Esophagus muscularis mucosa (tissue), 4 donors: Measurements from ENCODE around the gene CBLN1.

Experiments used
- EP300 ChIP-seq: sonication (generic); formaldehyde crosslinking; IDR thresholded peaks from one replicate; pipeline ENCODE4 v1.6.1; 2017; ENCODE audit warnings: antibody characterized with exemption
- POLR2A ChIP-seq: fragments of 450-650 bp; IDR thresholded peaks from one replicate; pipeline ENCODE4 v1.6.1; 2017; ENCODE audit warnings: antibody characterized with exemption, moderate library complexity, mild to moderate bottlenecking, low read depth
- POLR2AphosphoS5 ChIP-seq, 2 donors: sonication (generic); formaldehyde crosslinking; IDR thresholded peaks; one replicate each; pipeline ENCODE4 v1.6.1; 2017; ENCODE audit warnings: antibody characterized with exemption in 2 of 2
- TF ChIP-seq, protein P1 (sequence below), 3 experiments: fragments of 200-600 bp in 2 of 3; fragments of 450-650 bp in 1 of 3; sonication (generic) in 2 of 3; IDR thresholded peaks; one replicate each; pipeline ENCODE4 v1.5.1; 2017 to 2019; ENCODE audit warnings: antibody characterized with exemption in 3 of 3, mild to moderate bottlenecking in 2 of 3, moderate library complexity in 1 of 3

DNA sequence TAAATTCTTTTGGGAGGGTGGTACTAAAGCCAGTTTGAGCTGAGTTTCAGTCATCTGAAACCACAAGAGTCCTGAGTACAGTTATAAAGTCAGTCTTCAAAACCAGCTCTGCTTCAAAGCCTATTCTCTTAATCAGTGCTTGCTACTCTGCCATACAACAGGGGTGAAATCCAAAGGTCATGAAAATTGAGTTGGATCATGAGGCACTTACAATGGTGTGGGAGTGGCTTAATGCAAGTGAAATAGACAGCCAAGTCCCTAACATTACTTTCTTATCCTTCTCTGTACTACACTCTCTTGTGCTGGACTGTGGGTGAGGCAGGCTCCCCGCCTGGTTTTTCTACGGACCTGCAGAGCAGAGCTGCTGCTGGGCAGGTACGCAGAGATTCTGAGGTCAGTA is 12.4 kb downstream of the CBLN1 start:
- TF ChIP-seq, protein P1, sequence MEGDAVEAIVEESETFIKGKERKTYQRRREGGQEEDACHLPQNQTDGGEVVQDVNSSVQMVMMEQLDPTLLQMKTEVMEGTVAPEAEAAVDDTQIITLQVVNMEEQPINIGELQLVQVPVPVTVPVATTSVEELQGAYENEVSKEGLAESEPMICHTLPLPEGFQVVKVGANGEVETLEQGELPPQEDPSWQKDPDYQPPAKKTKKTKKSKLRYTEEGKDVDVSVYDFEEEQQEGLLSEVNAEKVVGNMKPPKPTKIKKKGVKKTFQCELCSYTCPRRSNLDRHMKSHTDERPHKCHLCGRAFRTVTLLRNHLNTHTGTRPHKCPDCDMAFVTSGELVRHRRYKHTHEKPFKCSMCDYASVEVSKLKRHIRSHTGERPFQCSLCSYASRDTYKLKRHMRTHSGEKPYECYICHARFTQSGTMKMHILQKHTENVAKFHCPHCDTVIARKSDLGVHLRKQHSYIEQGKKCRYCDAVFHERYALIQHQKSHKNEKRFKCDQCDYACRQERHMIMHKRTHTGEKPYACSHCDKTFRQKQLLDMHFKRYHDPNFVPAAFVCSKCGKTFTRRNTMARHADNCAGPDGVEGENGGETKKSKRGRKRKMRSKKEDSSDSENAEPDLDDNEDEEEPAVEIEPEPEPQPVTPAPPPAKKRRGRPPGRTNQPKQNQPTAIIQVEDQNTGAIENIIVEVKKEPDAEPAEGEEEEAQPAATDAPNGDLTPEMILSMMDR (IDR thresholded peaks at IDR 0.05), result no peak
- TF ChIP-seq POLR2AphosphoS5 (IDR thresholded peaks at IDR 0.05) (no peak), POLR2A (no peak), EP300 (no peak)
